Measurements from ENCODE around the gene SERPINA1. TPM values are rescaled to one million over a fixed set of nuclear protein-coding genes. Genes with fewer than 3 reads are reported as not detected.
"Not testable (repeated sequence)": the region's sequence is repeated elsewhere in the genome, so short reads cannot be mapped to it uniquely, and the experiment has no call there.

The SERPINA1 gene
- total and polyA plus RNA-seq, 8 donors: 10.5 to 1,332 (median 80.3) TPM

DNA sequence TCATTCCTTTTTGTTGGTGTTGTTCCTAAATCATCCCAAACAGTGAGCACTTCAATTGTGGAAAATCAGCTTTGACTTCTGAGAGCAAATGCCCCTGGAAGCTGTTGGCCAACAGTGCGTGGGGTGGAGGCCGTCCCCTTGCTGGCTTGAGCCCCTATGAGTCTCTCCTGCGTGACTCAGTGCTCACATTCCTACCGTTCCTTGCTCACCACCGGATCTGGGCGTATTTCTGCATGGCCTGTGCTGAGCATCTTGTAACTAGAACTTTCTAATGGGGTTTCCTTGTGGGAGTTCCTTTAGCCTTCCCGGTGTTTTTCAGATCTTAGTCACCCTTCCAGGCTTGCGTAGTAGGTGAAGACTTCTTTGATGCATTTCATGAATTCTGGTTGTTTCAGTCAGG, 14.7 kb downstream of the SERPINA1 start:
- Histone ChIP-seq H3K9me3 (no peaks in the 10 kb centered on the region), H3K36me3 (peaks cover 0 to 7% (median 0%) of the 10 kb centered on the region in 4 donors), H3K27me3 (peaks cover 0 to 4% (median 0%) of the 10 kb centered on the region in 3 donors), H3K4me1 (no peaks in the 10 kb centered on the region), H3K27ac (no peak overlapping the region), H3K4me3 (no peak overlapping the region)
- TF ChIP-seq, protein P1, sequence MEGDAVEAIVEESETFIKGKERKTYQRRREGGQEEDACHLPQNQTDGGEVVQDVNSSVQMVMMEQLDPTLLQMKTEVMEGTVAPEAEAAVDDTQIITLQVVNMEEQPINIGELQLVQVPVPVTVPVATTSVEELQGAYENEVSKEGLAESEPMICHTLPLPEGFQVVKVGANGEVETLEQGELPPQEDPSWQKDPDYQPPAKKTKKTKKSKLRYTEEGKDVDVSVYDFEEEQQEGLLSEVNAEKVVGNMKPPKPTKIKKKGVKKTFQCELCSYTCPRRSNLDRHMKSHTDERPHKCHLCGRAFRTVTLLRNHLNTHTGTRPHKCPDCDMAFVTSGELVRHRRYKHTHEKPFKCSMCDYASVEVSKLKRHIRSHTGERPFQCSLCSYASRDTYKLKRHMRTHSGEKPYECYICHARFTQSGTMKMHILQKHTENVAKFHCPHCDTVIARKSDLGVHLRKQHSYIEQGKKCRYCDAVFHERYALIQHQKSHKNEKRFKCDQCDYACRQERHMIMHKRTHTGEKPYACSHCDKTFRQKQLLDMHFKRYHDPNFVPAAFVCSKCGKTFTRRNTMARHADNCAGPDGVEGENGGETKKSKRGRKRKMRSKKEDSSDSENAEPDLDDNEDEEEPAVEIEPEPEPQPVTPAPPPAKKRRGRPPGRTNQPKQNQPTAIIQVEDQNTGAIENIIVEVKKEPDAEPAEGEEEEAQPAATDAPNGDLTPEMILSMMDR (IDR thresholded peaks at IDR 0.05): no peak
- TF ChIP-seq EP300 (IDR thresholded peaks at IDR 0.05) (no peak), POLR2A (IDR thresholded peaks at IDR 0.05) (no peak), POLR2AphosphoS5 (IDR thresholded peaks at IDR 0.05) (no peak)
- WGBS, 5 donors: 62 to 80% (median 70%) methylated on average over 8 of the region's 8 CpGs
- intact Hi-C loops (cut with DNase I; ENCODE audit: low total_unique reads): no loop called here
- no peak for DNase-seq

DNA sequence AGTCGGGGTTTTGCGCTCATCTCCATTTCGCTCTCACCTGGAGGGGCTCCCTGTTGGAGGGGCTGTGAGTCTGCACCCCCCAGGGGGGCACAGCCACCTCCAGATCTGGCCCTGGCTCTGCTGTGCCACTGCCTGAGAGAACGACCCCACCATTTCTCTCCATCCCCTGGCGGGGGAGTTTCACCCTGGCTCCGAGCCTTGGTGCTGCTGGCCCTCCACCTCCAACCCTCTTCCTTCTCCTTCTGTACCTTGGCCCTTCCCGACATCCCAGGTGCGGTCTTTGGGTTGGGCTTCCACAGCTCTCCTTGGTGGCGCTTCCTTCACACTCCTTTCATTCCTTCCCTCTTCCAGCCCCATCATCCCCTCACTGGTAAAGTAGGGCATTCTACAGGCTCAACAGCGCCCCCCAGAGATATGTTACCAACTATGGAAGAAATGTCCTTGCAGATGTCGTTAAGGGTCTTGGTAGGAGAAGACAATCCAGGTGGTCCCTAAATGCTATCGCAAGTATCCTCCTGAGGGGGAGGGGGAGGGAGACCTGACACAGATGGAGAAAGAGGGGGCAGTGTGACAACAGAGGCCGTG, 16.3 kb downstream of the SERPINA1 start:
- H3K27me3 ChIP-seq: peaks cover 0 to 4% (median 0%) of the 10 kb centered on the region in 3 donors
- 75 to 86% (median 76%) methylated on average over 13 of the region's 13 CpGs for WGBS, 5 donors
- H3K27ac ChIP-seq: no peak overlapping the region
- TF ChIP-seq EP300 (IDR thresholded peaks at IDR 0.05) (no peak), POLR2AphosphoS5 (IDR thresholded peaks at IDR 0.05) (no peak), POLR2A (IDR thresholded peaks at IDR 0.05) (no peak)
- TF ChIP-seq, protein P1 (IDR thresholded peaks at IDR 0.05): no peak
- H3K4me1 ChIP-seq: no peaks in the 10 kb centered on the region
- no peak overlapping the region for H3K4me3 ChIP-seq
- intact Hi-C loops (cut with DNase I; ENCODE audit: low total_unique reads): no loop called here
- H3K9me3 ChIP-seq: no peaks in the 10 kb centered on the region
- H3K36me3 ChIP-seq: no peaks in the 10 kb centered on the region
- peak in 1 of 2 donors; percentile 5 for DNase-seq

DNA sequence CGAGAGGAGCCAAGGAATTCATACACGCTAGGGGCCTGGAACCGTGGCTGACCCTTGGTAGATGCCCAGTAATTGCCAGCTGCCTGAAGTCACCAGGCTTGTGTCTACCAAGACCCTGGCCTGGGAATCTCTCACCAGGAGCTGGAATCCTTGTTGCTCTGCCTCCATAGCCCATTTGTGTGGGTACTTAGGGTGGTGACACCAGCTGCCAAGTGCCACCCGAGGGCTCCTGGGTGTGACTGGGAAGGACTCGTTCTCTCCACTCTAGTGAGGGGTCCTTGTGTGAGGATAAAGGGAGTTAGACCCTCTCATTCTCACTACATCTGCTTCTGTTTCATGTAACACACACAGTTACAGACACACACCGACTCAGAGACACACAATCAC, 17.9 kb downstream of the SERPINA1 start:
- Histone ChIP-seq H3K9me3 (no peaks in the 10 kb centered on the region), H3K4me3 (no peak overlapping the region), H3K27me3 (peaks cover 0 to 4% (median 0%) of the 10 kb centered on the region in 3 donors), H3K4me1 (no peaks in the 10 kb centered on the region), H3K36me3 (no peaks in the 10 kb centered on the region), H3K27ac (no peak overlapping the region)
- 74 to 91% (median 80%) methylated on average over 3 to 6 of the region's 6 CpGs for WGBS, 5 donors
- intact Hi-C loops (cut with DNase I; ENCODE audit: low total_unique reads): no loop called here
- TF ChIP-seq EP300 (IDR thresholded peaks at IDR 0.05) (no peak), POLR2A (IDR thresholded peaks at IDR 0.05) (no peak), POLR2AphosphoS5 (IDR thresholded peaks at IDR 0.05) (no peak)
- TF ChIP-seq, protein P1 (IDR thresholded peaks at IDR 0.05): no peak
- DNase-seq: no peak

DNA sequence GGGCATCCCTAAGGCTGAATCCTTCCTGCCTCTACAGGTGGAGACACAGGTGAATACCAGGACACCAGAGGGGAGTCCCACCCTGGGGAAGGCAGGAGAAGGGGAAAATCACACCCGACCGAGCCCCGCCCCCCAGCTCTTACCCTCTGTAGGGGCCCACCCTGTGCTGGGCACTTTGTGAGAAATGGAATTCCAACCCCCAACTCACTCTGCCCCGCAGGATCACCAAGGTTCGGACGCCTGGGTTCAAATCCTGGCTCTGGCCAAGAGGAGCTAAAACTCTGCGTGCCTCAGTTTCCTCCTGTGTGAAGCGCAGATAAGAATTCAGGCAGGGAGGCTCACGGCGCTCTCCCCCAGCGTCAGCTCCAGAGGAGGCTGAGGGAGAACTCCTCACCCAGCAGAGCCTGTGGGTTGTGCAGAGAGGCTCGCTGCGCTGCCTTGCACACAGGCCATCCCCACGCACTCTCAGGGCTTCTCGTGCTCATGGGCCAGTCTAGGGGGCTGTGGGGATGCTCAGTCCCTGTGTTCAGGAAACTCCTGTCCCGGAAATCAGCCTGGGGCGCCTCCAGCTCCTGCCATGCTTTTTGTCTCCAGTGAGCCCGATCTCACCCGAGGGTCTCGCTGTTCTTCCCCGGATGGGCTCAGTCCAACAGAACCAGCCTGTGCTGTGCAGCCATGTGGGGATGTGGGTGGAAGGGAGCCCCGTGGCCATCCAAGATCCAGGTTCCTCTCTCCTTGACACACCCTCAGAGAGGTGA, 18.5 kb downstream of the SERPINA1 start:
- H3K36me3 ChIP-seq; intact Hi-C loops (cut with DNase I; ENCODE audit: low total_unique reads); H3K4me3 ChIP-seq; H3K27me3 ChIP-seq; DNase-seq; H3K9me3 ChIP-seq; H3K27ac ChIP-seq; H3K4me1 ChIP-seq: not testable (repeated sequence)
- 77 to 90% (median 83%) methylated on average over 13 to 22 of the region's 22 CpGs for WGBS, 5 donors

DNA sequence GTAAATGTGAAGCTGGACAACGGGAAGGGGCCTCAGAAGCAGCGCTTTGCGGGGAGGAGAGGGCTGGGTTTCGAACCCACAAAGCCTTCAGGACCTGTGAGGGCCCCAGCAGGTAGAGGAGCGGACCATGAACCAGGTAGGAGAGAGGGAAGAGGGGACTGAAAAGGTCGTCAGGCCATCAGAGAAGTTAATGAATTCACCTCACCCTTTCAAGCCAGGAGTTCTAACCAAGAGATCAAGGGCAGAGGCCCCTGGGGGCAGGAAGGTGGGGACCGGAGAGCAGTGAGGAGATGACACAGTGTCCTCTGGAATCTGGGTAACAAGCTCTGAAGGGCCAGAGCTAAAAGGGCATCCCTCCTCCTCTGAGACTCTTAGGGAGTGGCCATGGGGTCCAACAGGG, 19.4 kb downstream of the SERPINA1 start:
- WGBS, 5 donors: 81 to 93% (median 84%) methylated on average over 7 of the region's 7 CpGs
- TF ChIP-seq POLR2A (IDR thresholded peaks at IDR 0.05): no peak
- TF ChIP-seq, protein P1 (IDR thresholded peaks at IDR 0.05): no peak
- TF ChIP-seq EP300 (IDR thresholded peaks at IDR 0.05): no peak
- no peak for TF ChIP-seq POLR2AphosphoS5 (IDR thresholded peaks at IDR 0.05)
- Histone ChIP-seq H3K4me3 (no peak overlapping the region), H3K36me3 (no peaks in the 10 kb centered on the region), H3K27me3 (peaks cover 0 to 4% (median 0%) of the 10 kb centered on the region in 3 donors), H3K4me1 (no peaks in the 10 kb centered on the region), H3K9me3 (no peaks in the 10 kb centered on the region), H3K27ac (no peak overlapping the region)
- DNase-seq: no peak
- intact Hi-C loops (cut with DNase I; ENCODE audit: low total_unique reads): no loop called here
